ENCODE results near the gene JAG2. TPM values are rescaled to one million over a fixed set of nuclear protein-coding genes. Genes with fewer than 3 reads are reported as not detected.

The JAG2 gene
- total and polyA plus RNA-seq, 4 donors = 17.3 to 39.7 (median 23.6) TPM

DNA sequence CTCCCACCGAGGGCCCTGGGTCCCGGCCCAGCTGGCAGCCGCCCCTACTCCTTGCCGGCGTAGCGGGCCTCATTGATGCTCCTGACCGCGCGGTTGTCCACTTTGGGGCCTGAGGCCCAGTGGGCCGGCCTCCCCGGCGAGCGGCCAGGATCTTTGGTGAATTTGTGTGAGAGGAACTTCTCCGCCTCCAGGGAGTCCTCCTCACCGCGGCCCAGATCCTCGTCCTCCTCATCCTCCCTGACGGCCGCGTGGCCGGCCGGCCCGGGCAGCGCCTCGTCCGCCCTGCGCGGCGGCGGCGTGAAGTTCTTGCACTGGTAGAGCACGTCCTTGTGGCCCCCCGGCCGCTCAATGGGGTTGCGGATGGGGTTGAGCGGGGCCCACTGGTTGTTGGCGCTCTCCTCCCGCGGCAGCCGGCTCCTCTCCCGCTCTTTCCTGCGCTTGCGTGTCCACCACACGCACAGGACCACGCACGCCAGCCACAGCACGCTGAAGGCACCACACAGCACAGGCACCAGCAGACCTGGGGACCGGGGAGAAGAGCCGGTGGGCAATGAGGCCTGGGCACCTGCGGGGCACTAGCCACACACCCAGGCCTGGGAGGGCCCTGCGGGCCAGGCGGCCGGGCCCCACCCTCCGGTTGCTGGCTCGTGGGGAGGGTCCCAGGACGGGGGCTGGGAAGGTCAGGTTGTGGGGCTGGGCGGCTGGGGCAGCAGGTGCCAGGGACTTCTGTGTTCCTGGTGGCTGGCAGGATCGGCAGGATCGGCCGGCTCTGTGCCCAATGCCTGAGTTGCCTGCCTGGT is 25.7 kb downstream of the JAG2 start:
- H3K36me3 ChIP-seq (ENCODE audit: control insufficient read depth, insufficient read depth, low read length) = peaks cover 90% of the 10 kb centered on the region
- H3K4me1 ChIP-seq (ENCODE audit: control insufficient read depth, insufficient read depth, low read length) = no peaks in the 10 kb centered on the region
- no peaks in the 10 kb centered on the region for H3K27me3 ChIP-seq (ENCODE audit: control insufficient read depth, insufficient read depth, low read length)
- WGBS (ENCODE audit: insufficient coverage) = 94% methylated on average over 55 of the region's 60 CpGs
- peaks cover 7% of the 10 kb centered on the region for H3K9me3 ChIP-seq (ENCODE audit: control insufficient read depth, insufficient read depth, low read length)
- DNase-seq (ENCODE audit: low read depth in 4 of 6, low spot score in 6 of 6) = no peak
- no peak overlapping the region for H3K4me3 ChIP-seq (ENCODE audit: low read depth, low read length)
- H3K27ac ChIP-seq (ENCODE audit: low read depth, low read length) = no peak overlapping the region

DNA sequence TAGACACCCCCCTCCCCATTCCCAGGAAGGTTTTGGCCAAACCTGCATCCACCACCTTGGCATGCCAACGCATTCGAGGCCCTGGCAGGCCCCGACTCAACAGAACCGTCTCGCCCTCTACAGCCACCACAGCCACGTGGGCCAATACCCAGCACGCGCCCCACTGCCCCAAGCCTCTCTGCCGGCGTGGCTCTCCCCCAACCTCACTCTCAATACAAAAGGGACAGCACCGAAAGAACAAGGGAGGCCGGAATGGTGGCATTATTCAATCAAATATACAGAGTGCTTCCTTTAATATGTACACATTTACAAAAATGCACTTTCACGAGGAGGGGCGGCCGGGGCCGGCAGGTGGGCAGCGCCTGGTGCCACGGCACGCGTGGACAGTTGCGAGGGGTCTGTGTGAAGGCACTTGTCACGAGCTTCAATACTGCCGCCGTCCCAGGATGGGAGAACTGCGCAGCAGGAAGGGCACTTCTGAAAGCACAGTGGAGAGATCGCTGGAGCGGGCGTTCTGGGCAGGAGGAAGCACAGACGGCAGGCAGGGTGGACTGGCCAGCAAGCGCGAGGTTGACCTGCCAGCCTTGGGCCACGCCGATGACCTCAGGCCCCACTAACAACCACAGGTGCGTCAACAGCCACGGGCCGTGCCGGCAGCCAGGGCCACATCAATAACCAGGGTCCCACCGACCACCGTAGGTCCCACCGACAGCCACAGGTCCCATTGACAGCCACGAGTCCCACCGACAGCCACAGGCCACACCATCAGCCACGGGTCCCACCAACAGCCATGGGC is 26.9 kb downstream of the JAG2 start:
- Histone ChIP-seq H3K27me3 (ENCODE audit: control insufficient read depth, insufficient read depth, low read length) (no peaks in the 10 kb centered on the region), H3K4me1 (ENCODE audit: control insufficient read depth, insufficient read depth, low read length) (no peaks in the 10 kb centered on the region), H3K36me3 (ENCODE audit: control insufficient read depth, insufficient read depth, low read length) (peaks cover 78% of the 10 kb centered on the region), H3K9me3 (ENCODE audit: control insufficient read depth, insufficient read depth, low read length) (peaks cover 7% of the 10 kb centered on the region), H3K27ac (ENCODE audit: low read depth, low read length) (no peak overlapping the region), H3K4me3 (ENCODE audit: low read depth, low read length) (no peak overlapping the region)
- DNase-seq (ENCODE audit: low read depth in 4 of 6, low spot score in 6 of 6) = no peak
- WGBS (ENCODE audit: insufficient coverage) = 95% methylated on average over 41 of the region's 43 CpGs

- no peaks in the 10 kb centered on the region for H3K27me3 ChIP-seq (ENCODE audit: control insufficient read depth, insufficient read depth, low read length)
- DNase-seq (ENCODE audit: low read depth in 4 of 6, low spot score in 6 of 6) = no peak
- peaks cover 74% of the 10 kb centered on the region for H3K36me3 ChIP-seq (ENCODE audit: control insufficient read depth, insufficient read depth, low read length)
- no peak overlapping the region for H3K27ac ChIP-seq (ENCODE audit: low read depth, low read length)
- no peak overlapping the region for H3K4me3 ChIP-seq (ENCODE audit: low read depth, low read length)
- WGBS (ENCODE audit: insufficient coverage) = 95% methylated on average over 4 of the region's 6 CpGs
- no peaks in the 10 kb centered on the region for H3K4me1 ChIP-seq (ENCODE audit: control insufficient read depth, insufficient read depth, low read length)
- H3K9me3 ChIP-seq (ENCODE audit: control insufficient read depth, insufficient read depth, low read length) = peaks cover 7% of the 10 kb centered on the region
Measured at GRCh38 chr14:105141026-105141425, 27.6 kb downstream of the JAG2 start.

DNA sequence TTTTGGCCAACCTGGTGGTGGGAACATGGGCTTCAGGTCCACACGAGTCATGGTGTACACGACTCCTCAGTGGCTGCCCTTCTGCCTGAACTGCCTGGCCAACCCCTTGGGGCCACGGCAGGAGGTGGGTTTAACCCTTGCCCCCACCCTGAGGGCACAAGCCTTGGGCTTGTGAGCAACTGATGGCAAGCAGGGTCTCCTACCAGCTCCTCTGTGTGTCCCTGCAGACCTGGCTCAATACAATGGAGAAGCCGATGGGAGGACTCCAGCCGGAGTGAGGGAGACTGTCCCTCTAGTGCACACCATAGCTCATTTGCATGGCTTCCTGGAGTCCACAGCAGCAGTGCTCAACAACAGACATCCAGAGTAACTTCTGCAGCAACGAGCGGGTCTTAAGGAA is 28.0 kb downstream of the JAG2 start:
- 88% methylated on average over 7 of the region's 7 CpGs for WGBS (ENCODE audit: insufficient coverage)
- Histone ChIP-seq H3K4me1 (ENCODE audit: control insufficient read depth, insufficient read depth, low read length) (no peaks in the 10 kb centered on the region), H3K9me3 (ENCODE audit: control insufficient read depth, insufficient read depth, low read length) (peaks cover 7% of the 10 kb centered on the region), H3K36me3 (ENCODE audit: control insufficient read depth, insufficient read depth, low read length) (peaks cover 69% of the 10 kb centered on the region), H3K27me3 (ENCODE audit: control insufficient read depth, insufficient read depth, low read length) (no peaks in the 10 kb centered on the region), H3K4me3 (ENCODE audit: low read depth, low read length) (no peak overlapping the region), H3K27ac (ENCODE audit: low read depth, low read length) (no peak overlapping the region)
- DNase-seq (ENCODE audit: low read depth in 4 of 6, low spot score in 6 of 6) = no peak

GRCh38 chr14:105139831-105140239 is 28.7 kb downstream of the JAG2 start:
- 100% methylated on average over 4 of the region's 5 CpGs for WGBS (ENCODE audit: insufficient coverage)
- no peaks in the 10 kb centered on the region for H3K4me1 ChIP-seq (ENCODE audit: control insufficient read depth, insufficient read depth, low read length)
- H3K4me3 ChIP-seq (ENCODE audit: low read depth, low read length) = no peak overlapping the region
- peaks cover 7% of the 10 kb centered on the region for H3K9me3 ChIP-seq (ENCODE audit: control insufficient read depth, insufficient read depth, low read length)
- H3K36me3 ChIP-seq (ENCODE audit: control insufficient read depth, insufficient read depth, low read length) = peaks cover 62% of the 10 kb centered on the region
- no peaks in the 10 kb centered on the region for H3K27me3 ChIP-seq (ENCODE audit: control insufficient read depth, insufficient read depth, low read length)
- no peak overlapping the region for H3K27ac ChIP-seq (ENCODE audit: low read depth, low read length)
- DNase-seq (ENCODE audit: low read depth in 4 of 6, low spot score in 6 of 6) = no peak

DNA sequence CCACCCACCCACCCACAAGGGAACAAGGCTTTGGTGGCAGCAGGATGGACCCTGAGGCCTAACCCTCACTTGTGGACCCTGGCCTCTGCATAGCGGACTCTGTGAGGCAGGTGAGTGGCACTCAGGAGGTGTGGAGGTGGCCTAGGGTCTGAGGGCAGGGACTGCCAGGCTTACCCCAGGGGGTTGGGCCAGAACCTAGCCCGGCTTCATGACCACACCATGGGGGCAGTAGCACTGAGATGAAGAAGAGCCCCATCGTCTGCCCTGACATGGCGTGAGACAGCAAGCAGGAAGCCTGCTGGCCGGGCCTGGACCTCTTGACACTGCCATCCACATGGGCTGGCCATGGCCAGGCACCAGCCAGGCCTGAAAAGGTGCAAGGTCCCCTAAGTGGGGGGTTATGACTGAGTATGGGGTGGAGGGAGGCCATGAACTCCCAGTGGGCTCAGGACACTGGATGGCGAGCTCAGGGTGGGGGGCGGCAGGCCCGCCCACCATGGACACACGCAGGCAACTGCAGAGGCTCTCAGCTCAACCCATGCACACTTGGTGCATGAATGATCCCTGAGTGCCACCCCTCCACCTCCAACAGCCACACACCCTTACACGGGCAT is 29.3 kb downstream of the JAG2 start:
- no peaks in the 10 kb centered on the region for H3K27me3 ChIP-seq (ENCODE audit: control insufficient read depth, insufficient read depth, low read length)
- 81% methylated on average over 10 of the region's 10 CpGs for WGBS (ENCODE audit: insufficient coverage)

GRCh38 chr14:105138551-105139111 is 29.9 kb downstream of the JAG2 start:
- Histone ChIP-seq H3K27me3 (ENCODE audit: control insufficient read depth, insufficient read depth, low read length) (no peaks in the 10 kb centered on the region), H3K4me3 (ENCODE audit: low read depth, low read length) (no peak overlapping the region), H3K9me3 (ENCODE audit: control insufficient read depth, insufficient read depth, low read length) (peaks cover 7% of the 10 kb centered on the region), H3K36me3 (ENCODE audit: control insufficient read depth, insufficient read depth, low read length) (peaks cover 50% of the 10 kb centered on the region), H3K4me1 (ENCODE audit: control insufficient read depth, insufficient read depth, low read length) (no peaks in the 10 kb centered on the region), H3K27ac (ENCODE audit: low read depth, low read length) (no peak overlapping the region)
- no peak for DNase-seq (ENCODE audit: low read depth in 4 of 6, low spot score in 6 of 6)
- 95% methylated on average over 15 of the region's 15 CpGs for WGBS (ENCODE audit: insufficient coverage)

More for the DNA sequence above, 29.3 kb downstream of the JAG2 start:
- peaks cover 7% of the 10 kb centered on the region for H3K9me3 ChIP-seq (ENCODE audit: control insufficient read depth, insufficient read depth, low read length)
- no peak for DNase-seq (ENCODE audit: low read depth in 4 of 6, low spot score in 6 of 6)
- no peak overlapping the region for H3K27ac ChIP-seq (ENCODE audit: low read depth, low read length)
- H3K4me3 ChIP-seq (ENCODE audit: low read depth, low read length) = no peak overlapping the region
- H3K4me1 ChIP-seq (ENCODE audit: control insufficient read depth, insufficient read depth, low read length) = no peaks in the 10 kb centered on the region
- H3K36me3 ChIP-seq (ENCODE audit: control insufficient read depth, insufficient read depth, low read length) = peaks cover 57% of the 10 kb centered on the region

DNA sequence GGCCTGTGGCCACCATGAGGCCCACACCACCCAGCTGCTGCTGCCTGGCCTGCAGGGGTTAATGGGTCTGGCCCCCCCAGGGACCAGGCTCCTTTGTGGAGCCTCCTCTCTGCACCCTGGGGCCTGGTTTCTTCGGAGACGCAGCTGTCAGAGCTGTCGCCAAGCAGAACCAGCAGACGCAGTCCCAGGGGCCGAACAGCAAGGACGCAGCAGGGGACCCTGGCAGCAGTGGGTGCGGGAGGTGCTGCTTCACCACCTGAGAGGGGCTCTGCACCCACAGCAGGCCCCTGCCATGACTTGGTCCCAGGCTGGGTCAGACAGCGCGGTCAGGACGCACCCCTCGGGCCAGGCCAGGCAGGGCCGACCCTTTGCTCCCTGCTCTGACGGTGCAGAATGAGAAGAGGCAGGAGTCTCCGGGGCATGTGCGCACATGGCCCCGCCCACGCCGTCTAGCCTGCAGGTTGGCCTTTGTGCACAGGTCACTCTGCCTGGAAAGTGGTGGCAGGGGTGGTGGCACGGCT is 30.5 kb downstream of the JAG2 start:
- no peak overlapping the region for H3K27ac ChIP-seq (ENCODE audit: low read depth, low read length)
- peaks cover 44% of the 10 kb centered on the region for H3K36me3 ChIP-seq (ENCODE audit: control insufficient read depth, insufficient read depth, low read length)
- no peaks in the 10 kb centered on the region for H3K27me3 ChIP-seq (ENCODE audit: control insufficient read depth, insufficient read depth, low read length)
- DNase-seq (ENCODE audit: low read depth in 4 of 6, low spot score in 6 of 6) = no peak
- WGBS (ENCODE audit: insufficient coverage) = 86% methylated on average over 19 of the region's 19 CpGs
- peaks cover 7% of the 10 kb centered on the region for H3K9me3 ChIP-seq (ENCODE audit: control insufficient read depth, insufficient read depth, low read length)
- no peaks in the 10 kb centered on the region for H3K4me1 ChIP-seq (ENCODE audit: control insufficient read depth, insufficient read depth, low read length)
- no peak overlapping the region for H3K4me3 ChIP-seq (ENCODE audit: low read depth, low read length)

DNA sequence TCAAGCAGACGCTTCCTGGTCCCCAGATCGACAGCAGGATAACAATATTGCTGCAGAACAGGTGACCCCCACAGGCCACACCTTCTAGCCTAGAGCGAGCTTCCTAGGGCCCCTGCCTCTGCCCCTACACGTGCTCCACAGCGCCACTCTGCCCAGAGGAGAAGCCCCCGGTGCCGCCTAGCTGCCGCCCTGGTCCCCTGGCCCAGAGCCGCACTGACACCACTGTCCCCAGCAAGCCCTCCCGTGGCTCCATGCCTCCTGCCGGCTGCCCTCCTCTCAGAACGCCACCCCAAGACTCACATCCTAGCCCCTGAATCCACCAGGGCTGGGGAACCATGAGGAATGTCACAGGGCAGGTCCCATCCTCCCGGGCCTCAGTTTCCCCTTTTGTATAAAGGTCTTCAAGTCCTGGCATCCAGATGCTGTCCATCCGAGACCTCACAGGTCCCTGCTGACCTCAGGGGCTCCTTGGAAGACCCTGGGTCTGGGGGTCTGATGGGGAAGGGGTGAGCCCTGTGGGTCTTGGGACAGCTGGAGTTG is 31.0 kb downstream of the JAG2 start:
- Histone ChIP-seq H3K4me1 (ENCODE audit: control insufficient read depth, insufficient read depth, low read length) (no peaks in the 10 kb centered on the region), H3K9me3 (ENCODE audit: control insufficient read depth, insufficient read depth, low read length) (peaks cover 7% of the 10 kb centered on the region), H3K27me3 (ENCODE audit: control insufficient read depth, insufficient read depth, low read length) (no peaks in the 10 kb centered on the region), H3K4me3 (ENCODE audit: low read depth, low read length) (no peak overlapping the region), H3K36me3 (ENCODE audit: control insufficient read depth, insufficient read depth, low read length) (peaks cover 39% of the 10 kb centered on the region), H3K27ac (ENCODE audit: low read depth, low read length) (no peak overlapping the region)
- WGBS (ENCODE audit: insufficient coverage) = 87% methylated on average over 14 of the region's 14 CpGs
- DNase-seq (ENCODE audit: low read depth in 4 of 6, low spot score in 6 of 6) = no peak

All from spinal cord (tissue), 10 donors.